Caki2 (cell line): ENCODE data around the gene MACROD1. TPM values are rescaled to one million over a fixed set of nuclear protein-coding genes. Genes with fewer than 3 reads are reported as not detected.
A peak's percentile ranks its signal among the peaks of the same experiment; 100 is the strongest.
"Not testable (repeated sequence)": the region's sequence is repeated elsewhere in the genome, so short reads cannot be mapped to it uniquely, and the experiment has no call there.

Experiments used
- DNase-seq: peaks from one replicate; pipeline ENCODE4 v3.0.0-alpha.2; 2015; ENCODE audit warnings: low read depth
- in situ Hi-C: cut with HindIII; loops from 2 replicates; pipeline ENCODE4 v1.10.0; 2016; ENCODE audit warnings: low sequenced_read_pairs, low pct_unique_long_range_greater_than_20kb, mixed read lengths
- total RNA-seq: library from RNA; depleted of rRNA; stranded (reverse); fragments of >200 nt; shearing (Covaris generic); gene quantifications from 2 replicates; pipeline ENCODE4 v1.2.3, GENCODE V29; 2014; ENCODE audit warnings: low replicate concordance

Gene MACROD1
- total RNA-seq, 1 experiment from 2014 or later, result 42.9 TPM

DNA sequence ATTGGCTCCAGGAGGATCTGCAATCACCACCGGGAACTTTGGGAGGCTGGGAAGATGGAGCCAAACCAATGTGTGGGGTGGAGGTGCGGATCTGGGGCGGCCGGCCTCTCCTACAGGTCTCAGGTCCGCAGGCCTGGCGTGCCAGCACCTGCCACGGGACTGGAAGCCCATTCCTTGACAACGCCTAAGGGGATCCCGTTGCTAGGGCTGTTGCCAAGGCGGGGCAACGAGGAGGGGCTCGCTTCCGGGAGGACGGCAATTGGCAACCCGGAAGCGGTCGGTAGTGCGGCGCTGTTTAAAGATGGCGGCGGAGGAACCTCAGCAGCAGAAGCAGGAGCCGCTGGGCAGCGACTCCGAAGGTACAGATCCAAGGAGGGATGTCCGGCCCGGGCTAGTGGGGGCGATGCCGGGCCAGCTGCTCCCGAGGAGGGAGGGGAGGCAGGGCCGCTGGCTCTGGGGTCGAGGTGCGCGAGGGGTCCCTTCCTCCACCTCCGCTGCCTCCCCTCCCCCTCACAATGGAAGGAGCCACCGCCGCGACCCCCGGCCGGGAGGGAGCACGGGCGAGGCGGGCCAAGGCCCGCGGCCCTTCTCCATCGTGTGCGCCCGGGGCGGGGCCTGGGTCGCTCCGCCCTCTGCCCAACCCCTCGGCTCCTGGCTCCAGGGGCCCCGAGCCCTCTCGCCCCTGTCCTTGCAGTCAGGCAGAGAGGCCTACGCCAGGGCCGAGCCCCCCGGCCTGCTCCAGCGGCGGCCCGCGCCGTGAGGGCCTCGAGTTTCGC, 179.6 kb downstream of the MACROD1 start, which contains the start of gene OTUB1:
OTUB1 (plus strand) TSS at position 283 of the 776 bp plus-strand sequence; CDS start at position 302, 19 bp downstream.
- in situ Hi-C loops, result no loop called here
- DNase-seq, result peak; percentile 85

DNA sequence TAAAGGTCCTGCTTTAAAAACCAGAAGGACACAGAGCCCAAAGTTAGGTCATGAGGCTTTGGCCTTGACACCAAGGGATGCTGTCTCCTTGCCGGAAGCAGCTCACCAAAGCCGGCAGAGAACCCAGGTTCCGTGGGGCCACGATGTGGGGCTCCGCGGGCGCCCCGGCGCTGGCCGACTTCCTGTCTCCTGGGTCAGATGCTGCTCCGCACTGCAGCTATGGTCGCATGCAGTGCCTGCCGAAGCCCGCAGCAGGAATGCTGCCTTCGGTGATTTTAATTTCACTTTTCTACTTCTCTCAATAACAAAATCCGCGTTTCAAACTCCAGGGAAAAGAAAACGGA, 180.1 kb downstream of the MACROD1 start:
- no peak for DNase-seq
- in situ Hi-C loops, result no loop called here

DNA sequence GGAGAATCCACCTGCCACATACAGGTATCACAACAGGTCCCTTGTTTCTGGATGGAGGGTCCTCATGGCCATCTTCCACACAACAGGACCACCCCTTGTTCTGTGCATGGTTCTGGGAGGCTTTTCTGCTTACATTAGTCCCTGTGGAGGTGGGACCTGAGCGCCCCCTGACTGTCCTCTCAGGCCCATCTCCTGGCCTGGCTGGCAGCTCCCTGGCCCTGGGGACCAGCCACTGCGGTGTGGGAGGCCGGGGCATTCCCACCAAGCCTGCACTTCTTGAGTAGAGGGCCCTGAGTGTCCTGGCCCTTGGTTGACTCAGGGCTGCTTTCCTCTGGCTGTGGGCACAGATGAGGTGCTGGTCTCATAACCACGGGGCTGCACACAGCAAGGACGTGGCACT, 186.5 kb downstream of the MACROD1 start:
- in situ Hi-C loops, result no loop called here
- DNase-seq, result no peak

DNA sequence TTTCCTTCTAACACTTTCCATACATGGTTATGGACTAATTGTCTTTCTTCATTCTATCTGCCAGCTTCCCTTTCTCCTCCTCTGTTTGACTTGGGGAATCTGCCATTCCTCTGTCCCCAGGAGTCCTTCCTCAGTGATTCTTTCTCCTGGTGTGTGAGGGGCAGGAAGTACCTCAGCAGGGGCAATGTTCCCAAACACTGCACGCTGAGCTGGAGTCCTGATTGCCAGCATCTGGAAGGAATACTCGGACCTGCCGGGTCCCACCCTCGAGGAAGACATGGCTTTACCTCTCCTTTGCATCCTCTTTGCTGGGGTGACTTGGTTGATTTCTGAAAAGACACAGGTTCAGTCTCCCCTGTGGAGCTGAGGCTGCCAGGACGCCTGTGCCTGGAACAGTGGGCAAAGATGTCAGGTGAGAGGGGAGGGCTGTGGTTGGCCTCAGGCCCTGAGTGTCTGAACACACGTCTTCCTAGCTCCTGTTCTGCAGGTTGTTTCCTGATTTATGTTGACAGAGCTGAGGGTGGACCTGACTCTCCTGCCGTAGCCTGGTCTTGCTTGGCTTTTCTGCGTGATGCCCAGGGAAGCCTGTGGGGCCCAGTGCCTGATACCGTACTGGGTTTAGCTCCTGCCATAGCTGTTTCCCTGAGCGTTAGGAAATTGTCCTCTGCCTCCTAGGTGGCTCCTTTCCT, 187.2 kb downstream of the MACROD1 start:
- no peak for DNase-seq
- in situ Hi-C loops, result no loop called here

DNA sequence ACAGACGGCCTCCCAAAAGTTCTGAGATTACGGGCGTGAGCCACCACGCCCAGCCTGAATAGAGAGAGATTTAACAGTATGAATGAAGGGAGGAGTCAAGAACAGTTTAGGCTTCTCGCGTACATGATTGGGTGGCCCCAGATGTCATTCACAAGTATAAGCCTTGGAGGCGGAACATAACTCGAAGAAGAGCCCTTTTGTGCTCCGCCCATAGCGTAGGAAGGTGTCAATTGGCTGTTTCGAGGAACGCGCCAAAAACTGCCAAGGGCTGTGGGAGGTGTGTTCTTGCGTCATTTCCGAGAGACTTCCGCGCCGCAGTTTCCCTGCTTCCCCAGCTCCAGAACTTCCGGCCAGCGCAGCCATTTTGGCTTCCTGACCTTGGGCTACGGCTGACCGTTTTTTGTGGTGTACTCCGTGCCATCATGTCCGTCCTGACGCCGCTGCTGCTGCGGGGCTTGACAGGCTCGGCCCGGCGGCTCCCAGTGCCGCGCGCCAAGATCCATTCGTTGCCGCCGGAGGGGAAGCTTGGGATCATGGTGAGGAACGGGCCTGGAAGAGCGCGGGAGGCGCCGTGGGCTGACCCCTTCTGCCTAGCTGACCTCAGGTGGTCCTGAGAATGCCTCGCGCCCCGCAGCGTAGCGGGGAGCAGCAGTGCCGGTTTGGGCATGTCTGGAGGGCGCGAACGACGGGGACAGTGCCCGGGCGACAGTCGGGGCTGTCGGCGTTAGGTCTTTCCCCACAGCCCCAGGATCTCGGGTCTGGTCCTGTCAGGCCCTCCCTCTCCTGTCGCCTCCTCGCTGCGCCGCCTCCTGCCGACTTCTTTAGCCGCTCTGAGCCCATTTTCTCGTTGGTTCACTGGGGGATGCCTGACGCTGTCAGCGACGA, 191.4 kb downstream of the MACROD1 start, which contains the start of gene COX8A:
COX8A (plus strand) TSS at position 362 of the 885 bp plus-strand sequence; CDS start at position 423, 61 bp downstream.
- in situ Hi-C loops, result no loop called here
- DNase-seq, result peak; percentile 98

DNA sequence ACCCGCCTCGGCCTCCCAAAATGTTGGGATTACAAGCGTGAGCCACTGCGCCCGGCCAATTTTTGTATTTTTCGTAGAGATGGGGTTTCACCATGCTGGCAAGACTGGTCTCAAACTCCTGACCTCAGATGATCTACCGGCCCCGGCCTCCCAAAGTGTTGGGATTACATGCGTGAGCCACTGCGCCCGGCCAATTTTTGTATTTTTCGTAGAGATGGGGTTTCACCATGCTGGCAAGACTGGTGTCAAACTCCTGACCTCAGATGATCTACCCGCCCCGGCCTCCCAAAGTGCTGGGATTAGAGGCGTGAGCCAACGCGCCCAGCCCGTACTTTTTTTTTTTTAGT, 192.0 kb downstream of the MACROD1 start:
- in situ Hi-C loops, result not testable (repeated sequence)

DNA sequence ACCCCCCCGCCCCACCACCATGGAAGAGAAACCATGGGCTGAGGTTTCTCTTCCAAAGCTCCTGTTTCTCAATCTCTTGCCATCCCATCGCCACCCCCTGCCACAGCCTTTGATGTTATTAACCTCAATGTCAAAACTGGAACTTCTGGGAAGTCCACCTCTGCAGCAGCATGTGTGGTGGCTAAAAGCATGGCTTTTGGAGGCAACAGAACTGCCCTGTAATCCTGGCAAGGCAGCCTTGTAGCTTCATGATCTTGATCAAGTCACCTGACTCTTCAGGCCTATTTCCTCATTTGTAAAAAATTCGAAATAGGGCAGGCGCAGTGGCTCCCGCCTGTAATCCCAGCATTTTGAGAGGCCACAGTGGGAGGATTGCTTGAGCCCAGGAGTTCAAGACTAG, 195.0 kb downstream of the MACROD1 start:
- no peak for DNase-seq
- in situ Hi-C loops, result no loop called here

More for the DNA sequence above, 192.0 kb downstream of the MACROD1 start:
- not testable (repeated sequence) for DNase-seq

DNA sequence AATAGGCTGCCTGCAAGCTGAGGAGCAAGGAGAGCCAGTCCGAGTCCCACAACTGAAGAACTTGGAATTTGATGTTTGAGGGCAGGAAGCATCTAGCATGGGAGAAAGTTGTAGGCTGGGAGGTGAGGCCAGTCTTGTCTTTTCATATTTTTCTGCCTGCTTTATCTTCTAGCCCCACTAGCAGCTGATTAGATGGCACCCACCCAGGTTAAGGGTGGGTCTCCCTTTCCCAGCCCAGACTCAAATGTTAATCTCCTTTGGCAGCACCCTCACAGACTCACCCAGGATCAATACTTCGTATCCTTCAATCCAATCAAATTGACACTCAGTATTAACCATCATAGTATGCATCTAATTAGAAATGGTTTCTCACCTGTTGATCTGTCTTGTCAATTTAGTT, 196.5 kb downstream of the MACROD1 start:
- no peak for DNase-seq
- in situ Hi-C loops, result no loop called here

DNA sequence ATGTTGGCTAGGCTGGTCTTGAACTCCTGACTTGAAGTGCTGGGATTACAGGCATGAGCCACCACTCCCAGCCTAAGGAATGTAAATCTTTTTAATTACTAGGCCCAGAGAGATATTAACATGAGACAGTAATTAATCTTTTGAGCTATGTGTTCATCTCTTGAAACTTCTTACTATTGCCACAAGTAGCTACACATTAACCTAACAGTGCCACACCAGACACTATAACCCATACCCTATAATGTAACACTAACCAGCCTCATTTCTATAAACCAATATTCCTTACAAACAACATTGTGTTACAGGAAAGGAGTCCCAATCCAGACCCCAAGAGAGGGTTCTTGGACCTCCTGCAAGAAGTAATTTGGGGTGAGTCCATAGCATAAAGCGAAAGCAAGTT, 199.5 kb downstream of the MACROD1 start:
- in situ Hi-C loops, result no loop called here
- DNase-seq, result no peak

DNA sequence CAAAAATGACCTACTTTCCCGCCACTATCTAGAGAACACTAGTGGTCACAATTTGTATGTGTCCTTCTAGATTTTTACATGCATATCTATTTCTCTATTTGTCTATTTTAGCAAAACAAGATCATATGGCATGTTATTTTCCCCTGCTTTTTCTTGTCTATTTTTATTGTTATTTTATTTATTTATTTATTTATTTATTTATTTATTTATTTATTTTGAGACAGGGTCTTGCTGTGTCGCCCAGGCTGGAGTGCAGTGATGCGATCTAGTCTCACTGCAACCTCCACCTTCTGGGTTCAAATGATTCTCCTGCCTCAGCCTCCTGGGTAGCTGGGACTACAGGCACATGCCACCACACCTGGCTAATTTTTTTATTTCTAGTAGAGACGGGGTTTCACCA, 202.0 kb downstream of the MACROD1 start:
- in situ Hi-C loops, DNase-seq: not testable (repeated sequence)

DNA sequence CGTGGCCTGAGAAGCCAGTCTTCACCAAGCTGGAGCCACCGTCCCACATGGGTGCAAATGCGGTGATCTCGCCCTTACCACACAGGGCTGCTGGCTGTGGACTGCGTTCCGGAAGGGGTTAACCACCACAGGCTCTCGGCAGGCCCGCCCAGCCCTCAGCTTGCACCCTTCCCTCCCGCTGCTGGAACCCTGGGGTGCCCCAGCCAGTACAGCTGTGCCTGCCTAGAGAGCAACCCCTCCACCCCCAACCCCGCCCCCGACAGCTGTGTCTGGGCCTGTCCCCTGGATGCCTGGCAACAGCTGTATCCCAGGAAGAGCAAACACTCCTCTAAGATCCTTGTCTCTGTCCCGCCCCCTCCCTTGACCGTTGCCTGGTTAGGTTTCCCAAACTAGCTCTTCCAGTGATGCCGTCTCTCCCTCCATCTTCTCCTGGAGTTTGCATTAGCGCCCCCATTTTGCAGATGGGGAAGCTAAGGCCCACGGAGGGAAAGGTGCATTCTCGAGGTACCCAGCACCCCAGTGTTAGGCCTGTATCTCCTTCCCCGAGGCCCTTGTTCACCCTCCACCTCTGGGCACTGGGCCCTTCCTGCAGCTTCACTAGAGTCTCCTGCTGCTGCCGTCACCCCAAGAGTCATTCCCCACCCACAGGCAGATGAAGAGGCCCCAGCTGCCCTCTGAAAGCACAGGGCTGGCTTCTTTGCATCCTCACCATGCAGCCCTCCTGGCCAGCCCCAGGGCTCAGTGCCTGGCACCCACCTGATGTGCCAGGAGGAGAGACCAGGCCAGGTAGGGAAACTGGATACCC, 204.1 kb downstream of the MACROD1 start:
- no peak for DNase-seq
- in situ Hi-C loops, result no loop called here

DNA sequence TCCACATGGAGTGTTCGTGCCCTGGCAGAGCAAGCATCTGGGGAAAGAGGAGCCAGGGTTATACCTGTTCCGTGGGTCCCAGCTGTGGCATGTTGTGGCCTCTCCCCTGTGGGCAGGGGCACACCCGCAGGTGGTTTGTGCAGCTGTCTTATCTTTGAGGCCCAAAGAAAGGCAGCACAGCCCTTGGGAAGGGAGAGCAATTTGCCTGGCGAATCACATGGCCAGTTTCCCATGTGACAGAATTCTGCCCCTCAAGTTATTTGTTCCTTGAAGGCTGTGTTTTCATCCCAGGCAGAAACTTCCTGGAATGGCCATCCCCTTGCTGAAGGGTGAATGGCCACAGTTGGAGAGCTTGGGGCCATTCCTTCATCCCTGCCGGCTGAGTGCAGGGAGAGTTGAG, 207.9 kb downstream of the MACROD1 start:
- no peak for DNase-seq
- in situ Hi-C loops, result no loop called here

DNA sequence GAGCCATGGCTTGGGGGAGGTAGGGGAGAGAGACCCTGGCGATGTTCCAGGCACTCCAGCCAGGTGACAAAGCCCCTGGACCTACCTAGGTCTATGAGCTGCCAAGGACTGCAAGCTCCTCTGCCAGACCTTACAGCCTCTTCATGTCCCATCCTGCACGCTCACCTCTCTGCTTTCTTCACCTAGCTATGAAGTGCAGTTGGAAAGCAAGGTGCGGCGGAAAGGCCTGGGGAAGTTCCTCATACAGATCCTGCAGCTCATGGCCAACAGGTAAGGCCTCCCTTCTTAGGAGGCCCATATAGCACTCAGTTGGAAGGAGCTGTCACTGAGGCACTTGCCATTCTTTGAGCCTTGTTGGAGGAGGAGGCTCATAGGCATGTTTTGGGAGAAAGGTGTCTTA, 213.3 kb downstream of the MACROD1 start:
- in situ Hi-C loops, result no loop called here
- no peak for DNase-seq

DNA sequence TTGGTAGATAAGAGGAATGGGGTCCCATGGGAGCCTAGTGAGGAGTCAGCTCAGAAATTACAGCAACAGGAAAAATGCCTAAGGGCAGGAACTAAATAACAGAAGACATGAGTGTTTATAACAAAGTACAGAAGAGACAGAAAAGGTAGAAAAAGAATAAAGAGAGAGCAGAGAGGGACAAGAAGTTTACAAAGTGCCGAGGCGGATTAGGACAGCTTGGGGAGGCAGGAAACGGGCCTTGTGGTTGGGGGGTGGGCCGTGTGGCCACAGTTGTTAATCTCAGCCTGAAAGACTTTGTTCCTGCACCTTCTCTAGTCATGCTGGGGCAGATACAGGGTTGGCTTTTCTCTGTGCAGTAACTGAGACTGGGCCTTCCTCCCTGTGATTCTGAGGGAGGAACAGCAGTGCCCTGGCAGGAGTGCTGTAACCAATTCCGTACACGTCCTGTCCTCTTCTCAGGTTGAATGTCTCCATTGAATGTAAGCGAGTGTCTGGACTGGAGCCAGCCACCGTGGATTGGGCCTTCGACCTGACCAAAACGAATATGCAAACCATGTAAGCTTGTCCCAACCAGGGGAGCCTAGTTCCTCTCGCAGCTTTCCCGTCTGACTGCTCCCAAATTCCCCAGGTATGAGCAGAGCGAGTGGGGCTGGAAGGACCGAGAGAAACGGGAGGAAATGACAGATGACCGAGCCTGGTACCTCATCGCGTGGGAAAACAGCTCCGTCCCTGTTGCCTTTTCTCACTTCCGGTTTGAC, 214.0 kb downstream of the MACROD1 start:
- in situ Hi-C loops, result no loop called here
- no peak for DNase-seq
